DOHH2 (cell line): ENCODE data around the gene PRKN.

ENCODE experiments used
- H3F3A ChIP-seq: fragments of 200-600 bp; sonication (generic), shearing (Covaris generic); 2 replicates; pipeline ENCODE4 v1.6.0; 2016; ENCODE audit warnings: antibody characterized with exemption, mild to moderate bottlenecking; ENCODE audit not compliant: control insufficient read depth, insufficient read depth
- H3K27ac ChIP-seq: fragments of 200-600 bp; sonication (generic); 2 replicates; pipeline ENCODE4 v1.5.1; 2014; ENCODE audit warnings: low read depth, mild to moderate bottlenecking, low read length, moderate library complexity
- H3K27me3 ChIP-seq: fragments of 200-600 bp; sonication (generic); 2 replicates; pipeline ENCODE4 v1.6.1; 2014; ENCODE audit warnings: mild to moderate bottlenecking, low read length, mixed read lengths; ENCODE audit not compliant: control insufficient read depth
- H3K36me3 ChIP-seq: fragments of 200-600 bp; sonication (generic); 2 replicates; pipeline ENCODE4 v1.6.1; 2014; ENCODE audit warnings: mild to moderate bottlenecking, low read length, moderate library complexity, mixed read lengths; ENCODE audit not compliant: control insufficient read depth
- H3K4me1 ChIP-seq: fragments of 200-600 bp; sonication (generic); 2 replicates; pipeline ENCODE4 v1.6.1; 2014; ENCODE audit warnings: mild to moderate bottlenecking, low read length, mixed read lengths; ENCODE audit not compliant: control insufficient read depth
- H3K4me2 ChIP-seq: fragments of 200-600 bp; sonication (generic); 2 replicates; pipeline ENCODE4 v1.6.0; 2014; ENCODE audit warnings: mild to moderate bottlenecking, low read length, moderate library complexity
- H3K4me3 ChIP-seq: fragments of 200-600 bp; sonication (generic); 2 replicates; pipeline ENCODE4 v1.5.1; 2014; ENCODE audit warnings: mild to moderate bottlenecking, low read length, mixed read lengths
- H3K79me2 ChIP-seq: fragments of 200-600 bp; sonication (generic); 2 replicates; pipeline ENCODE4 v1.6.1; 2014; ENCODE audit warnings: mild to moderate bottlenecking, low read length, mixed read lengths; ENCODE audit not compliant: control insufficient read depth
- H3K9me2 ChIP-seq: fragments of 200-600 bp; sonication (generic); replicated peaks from 2 replicates; pipeline ENCODE4 v1.6.1; 2014; ENCODE audit warnings: mild to moderate bottlenecking, low read length, mixed read lengths; ENCODE audit not compliant: control insufficient read depth
- H3K9me3 ChIP-seq: fragments of 200-600 bp; sonication (generic); 2 replicates; pipeline ENCODE4 v1.6.1; 2014; ENCODE audit warnings: antibody characterized with exemption, low read length, mixed read lengths; ENCODE audit not compliant: control insufficient read depth, insufficient read depth
- H4K20me1 ChIP-seq: fragments of 200-600 bp; sonication (generic); 2 replicates; pipeline ENCODE4 v1.6.0; 2014; ENCODE audit warnings: low read depth, mild to moderate bottlenecking, antibody characterized with exemption, low read length, moderate library complexity; ENCODE audit not compliant: control insufficient read depth, insufficient read depth
- EZH2phosphoT487 ChIP-seq: fragments of 200-600 bp; sonication (generic); IDR thresholded peaks from 2 replicates; pipeline ENCODE4 v1.6.1; 2017; ENCODE audit warnings: borderline replicate concordance, mild to moderate bottlenecking, antibody characterized with exemption, low read length, moderate library complexity, mixed read lengths
- TF ChIP-seq, protein P1 (sequence below): fragments of 200-600 bp; sonication (generic); IDR thresholded peaks from one replicate; pipeline ENCODE4 v1.5.1; 2014; ENCODE audit warnings: antibody characterized with exemption, mild to moderate bottlenecking, low read depth, low read length; ENCODE audit not compliant: poor library complexity, severe bottlenecking

Gene PRKN

GRCh38 chr6:161946461-161946860 lies 781.1 kb downstream of the PRKN start:
- no peaks in the 10 kb centered on the region for H3K79me2 ChIP-seq
- no peaks in the 10 kb centered on the region for H3K27me3 ChIP-seq
- H3K4me1 ChIP-seq, result no peaks in the 10 kb centered on the region
- no peaks in the 10 kb centered on the region for H3K9me3 ChIP-seq
- no peaks in the 10 kb centered on the region for H3F3A ChIP-seq
- H3K9me2 ChIP-seq, result no peaks in the 10 kb centered on the region
- H4K20me1 ChIP-seq, result no peaks in the 10 kb centered on the region
- H3K36me3 ChIP-seq, result no peaks in the 10 kb centered on the region
- TF ChIP-seq, protein P1, sequence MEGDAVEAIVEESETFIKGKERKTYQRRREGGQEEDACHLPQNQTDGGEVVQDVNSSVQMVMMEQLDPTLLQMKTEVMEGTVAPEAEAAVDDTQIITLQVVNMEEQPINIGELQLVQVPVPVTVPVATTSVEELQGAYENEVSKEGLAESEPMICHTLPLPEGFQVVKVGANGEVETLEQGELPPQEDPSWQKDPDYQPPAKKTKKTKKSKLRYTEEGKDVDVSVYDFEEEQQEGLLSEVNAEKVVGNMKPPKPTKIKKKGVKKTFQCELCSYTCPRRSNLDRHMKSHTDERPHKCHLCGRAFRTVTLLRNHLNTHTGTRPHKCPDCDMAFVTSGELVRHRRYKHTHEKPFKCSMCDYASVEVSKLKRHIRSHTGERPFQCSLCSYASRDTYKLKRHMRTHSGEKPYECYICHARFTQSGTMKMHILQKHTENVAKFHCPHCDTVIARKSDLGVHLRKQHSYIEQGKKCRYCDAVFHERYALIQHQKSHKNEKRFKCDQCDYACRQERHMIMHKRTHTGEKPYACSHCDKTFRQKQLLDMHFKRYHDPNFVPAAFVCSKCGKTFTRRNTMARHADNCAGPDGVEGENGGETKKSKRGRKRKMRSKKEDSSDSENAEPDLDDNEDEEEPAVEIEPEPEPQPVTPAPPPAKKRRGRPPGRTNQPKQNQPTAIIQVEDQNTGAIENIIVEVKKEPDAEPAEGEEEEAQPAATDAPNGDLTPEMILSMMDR, result no peak
- TF ChIP-seq EZH2phosphoT487, result no peak
- H3K4me2 ChIP-seq, result no peak overlapping the region
- H3K4me3 ChIP-seq, result no peak overlapping the region
- no peak overlapping the region for H3K27ac ChIP-seq

DNA sequence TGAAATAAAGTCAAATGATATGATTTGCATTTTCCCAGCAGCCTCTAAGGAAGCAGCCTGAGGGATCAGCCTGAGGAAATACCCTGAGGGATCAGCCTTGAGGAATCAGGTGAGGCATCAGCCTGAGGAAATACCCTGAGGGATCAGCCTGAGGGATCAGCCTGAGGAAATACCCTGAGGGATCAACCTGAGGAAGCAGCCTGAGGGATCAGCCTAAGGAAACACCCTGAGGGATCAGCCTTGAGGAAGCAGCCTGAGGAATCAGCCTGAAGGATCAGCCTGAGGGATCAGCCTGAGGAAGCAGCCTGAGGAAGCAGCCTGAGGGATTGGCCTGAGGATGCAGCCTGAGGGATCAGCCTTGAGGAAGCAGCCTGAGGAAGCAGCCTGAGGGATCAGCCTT lies 784.0 kb downstream of the PRKN start:
- Histone ChIP-seq H3K9me3 (no peaks in the 10 kb centered on the region), H3K9me2 (no peaks in the 10 kb centered on the region), H3K4me3 (no peak overlapping the region), H3K4me2 (no peak overlapping the region), H3K4me1 (no peaks in the 10 kb centered on the region), H4K20me1 (no peaks in the 10 kb centered on the region), H3K79me2 (no peaks in the 10 kb centered on the region), H3K27me3 (no peaks in the 10 kb centered on the region), H3K27ac (no peak overlapping the region), H3K36me3 (no peaks in the 10 kb centered on the region), H3F3A (no peaks in the 10 kb centered on the region)
- TF ChIP-seq, protein P1, result no peak
- no peak for TF ChIP-seq EZH2phosphoT487

GRCh38 chr6:161941565-161941964 lies 786.0 kb downstream of the PRKN start:
- H3K9me2 ChIP-seq, result no peaks in the 10 kb centered on the region
- no peaks in the 10 kb centered on the region for H3K27me3 ChIP-seq
- no peak overlapping the region for H3K4me3 ChIP-seq
- H3K36me3 ChIP-seq, result no peaks in the 10 kb centered on the region
- H4K20me1 ChIP-seq, result no peaks in the 10 kb centered on the region
- H3K4me2 ChIP-seq, result no peak overlapping the region
- H3K79me2 ChIP-seq, result no peaks in the 10 kb centered on the region
- no peaks in the 10 kb centered on the region for H3F3A ChIP-seq
- H3K4me1 ChIP-seq, result no peaks in the 10 kb centered on the region
- no peak overlapping the region for H3K27ac ChIP-seq
- H3K9me3 ChIP-seq, result no peaks in the 10 kb centered on the region
- TF ChIP-seq, protein P1, result no peak
- TF ChIP-seq EZH2phosphoT487, result no peak

DNA sequence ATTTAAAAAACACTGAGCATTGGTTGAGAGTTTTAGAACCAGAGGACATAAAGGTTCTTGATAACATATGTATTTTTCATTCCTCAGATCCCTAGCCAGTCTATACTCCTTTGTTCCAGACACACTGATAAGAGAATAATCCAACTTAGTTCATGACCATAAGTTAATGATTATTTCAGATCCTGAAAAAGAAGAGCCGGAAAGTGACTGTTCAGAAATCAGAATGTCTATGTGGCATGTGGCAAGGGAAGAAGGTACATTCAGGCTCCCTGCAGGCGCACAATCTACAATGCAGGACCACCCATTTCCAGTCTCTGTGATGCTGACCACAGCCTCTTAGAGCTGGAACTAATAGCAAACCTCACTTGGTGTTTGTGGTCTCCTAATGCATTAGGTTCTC lies 787.0 kb downstream of the PRKN start:
- Histone ChIP-seq H3K27ac (no peak overlapping the region), H4K20me1 (no peaks in the 10 kb centered on the region), H3K4me2 (no peak overlapping the region), H3K4me3 (no peak overlapping the region), H3F3A (no peaks in the 10 kb centered on the region), H3K4me1 (no peaks in the 10 kb centered on the region), H3K36me3 (no peaks in the 10 kb centered on the region), H3K27me3 (no peaks in the 10 kb centered on the region), H3K9me3 (no peaks in the 10 kb centered on the region), H3K79me2 (no peaks in the 10 kb centered on the region), H3K9me2 (no peaks in the 10 kb centered on the region)
- TF ChIP-seq, protein P1, result no peak
- TF ChIP-seq EZH2phosphoT487, result no peak
